Muscle layer of colon (tissue), 2 donors: ENCODE measurements around the gene SLAIN2.
"Not testable (repeated sequence)": the region's sequence is repeated elsewhere in the genome, so short reads cannot be mapped to it uniquely, and the experiment has no call there.

Experiments used
- H3K27ac ChIP-seq: one replicate; pipeline ENCODE4 v1.7.0; 2013; ENCODE audit warnings: low read depth, mild to moderate bottlenecking, low read length, moderate library complexity
- H3K27me3 ChIP-seq, 2 donors: one replicate each; pipeline ENCODE4 v1.7.0; 2013; ENCODE audit warnings: low read length in 2 of 2, mild to moderate bottlenecking in 2 of 2; ENCODE audit not compliant: insufficient read depth in 2 of 2, control insufficient read depth in 1 of 2
- H3K36me3 ChIP-seq: one replicate; pipeline ENCODE4 v1.7.0; 2013; ENCODE audit warnings: mild to moderate bottlenecking, low read length; ENCODE audit not compliant: insufficient read depth
- H3K4me1 ChIP-seq: one replicate; pipeline ENCODE4 v1.7.0; 2013; ENCODE audit warnings: mild to moderate bottlenecking, low read length; ENCODE audit not compliant: insufficient read depth
- H3K4me3 ChIP-seq, 2 donors: one replicate each; pipeline ENCODE4 v1.7.0; 2013; ENCODE audit warnings: low read length in 2 of 2, low read depth in 1 of 2, mild to moderate bottlenecking in 1 of 2, moderate library complexity in 1 of 2
- H3K9ac ChIP-seq: one replicate; pipeline ENCODE4 v1.7.0; 2013; ENCODE audit warnings: low read length
- H3K9me3 ChIP-seq: one replicate; pipeline ENCODE4 v1.7.0; 2013; ENCODE audit warnings: mild to moderate bottlenecking, low read length
- donor health status: abdominal sarcoma.
- donor health status: Adenocarcinoma of cecum.

SLAIN2 gene

DNA sequence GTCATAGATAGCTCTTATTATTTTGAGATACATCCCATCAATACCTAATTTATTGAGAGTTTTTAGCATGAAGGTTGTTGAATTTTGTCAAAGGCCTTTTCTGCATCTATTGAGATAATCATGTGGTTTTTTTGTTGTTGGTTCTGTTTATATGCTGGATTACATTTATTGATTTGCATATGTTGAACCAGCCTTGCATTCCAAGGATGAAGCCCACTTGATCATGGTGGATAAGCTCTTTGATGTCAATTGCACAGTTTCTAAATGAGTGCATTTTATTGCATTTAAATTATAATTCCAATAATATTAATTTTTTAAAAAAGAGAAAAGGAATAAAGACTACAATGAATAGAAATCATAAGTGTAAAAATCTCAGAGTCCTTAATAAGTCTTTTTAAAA, 26.6 kb upstream of the SLAIN2 start:
- not testable (repeated sequence) for H3K4me1 ChIP-seq, H3K27ac ChIP-seq, H3K9me3 ChIP-seq, H3K4me3 ChIP-seq, H3K27me3 ChIP-seq, H3K36me3 ChIP-seq, H3K9ac ChIP-seq

DNA sequence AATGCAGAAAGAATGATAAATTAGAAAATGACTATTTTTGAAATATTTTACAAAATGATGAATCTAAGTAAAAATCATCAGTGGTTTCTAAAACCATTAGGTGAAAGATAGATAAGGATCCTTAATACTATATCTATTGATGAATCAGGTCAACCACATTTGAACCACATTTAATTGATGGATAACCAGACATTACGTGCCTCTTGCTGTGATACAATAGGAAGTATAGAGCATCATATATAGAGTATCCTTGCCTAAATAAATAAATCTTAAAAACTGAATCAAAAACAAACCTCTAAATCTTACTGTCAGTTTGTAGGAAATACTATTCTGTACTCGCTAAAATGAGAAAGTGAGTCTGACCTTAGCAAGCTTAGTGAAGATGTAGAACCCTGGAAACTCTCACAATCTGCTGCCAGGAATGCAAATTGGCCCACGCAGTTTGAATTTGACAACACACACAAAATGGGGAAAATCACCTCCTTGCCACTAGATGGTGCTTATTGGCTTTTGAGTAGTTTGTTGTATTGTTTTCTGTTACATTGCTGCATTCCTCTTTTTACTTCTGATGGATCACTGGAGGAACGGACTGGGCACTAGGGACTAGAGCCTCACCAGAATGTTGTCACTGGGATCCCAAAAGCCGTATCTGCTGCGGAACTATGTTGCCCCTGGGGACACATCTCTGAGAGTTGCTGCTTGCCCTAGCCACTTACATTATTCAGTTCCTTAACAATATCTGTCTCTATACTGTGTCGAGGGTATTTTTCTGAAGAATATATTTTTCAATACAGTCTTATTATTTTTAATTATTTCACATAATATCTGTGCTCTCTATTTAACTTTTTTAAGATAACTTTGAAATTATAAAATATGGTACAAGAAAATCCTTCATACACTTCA, 25.4 kb upstream of the SLAIN2 start:
- H3K9ac ChIP-seq = no peak overlapping the region
- H3K4me3 ChIP-seq = no peak overlapping the region
- no peaks in the 10 kb centered on the region for H3K27me3 ChIP-seq
- no peaks in the 10 kb centered on the region for H3K36me3 ChIP-seq
- H3K27ac ChIP-seq = no peak overlapping the region
- H3K9me3 ChIP-seq = no peaks in the 10 kb centered on the region
- H3K4me1 ChIP-seq = no peaks in the 10 kb centered on the region

DNA sequence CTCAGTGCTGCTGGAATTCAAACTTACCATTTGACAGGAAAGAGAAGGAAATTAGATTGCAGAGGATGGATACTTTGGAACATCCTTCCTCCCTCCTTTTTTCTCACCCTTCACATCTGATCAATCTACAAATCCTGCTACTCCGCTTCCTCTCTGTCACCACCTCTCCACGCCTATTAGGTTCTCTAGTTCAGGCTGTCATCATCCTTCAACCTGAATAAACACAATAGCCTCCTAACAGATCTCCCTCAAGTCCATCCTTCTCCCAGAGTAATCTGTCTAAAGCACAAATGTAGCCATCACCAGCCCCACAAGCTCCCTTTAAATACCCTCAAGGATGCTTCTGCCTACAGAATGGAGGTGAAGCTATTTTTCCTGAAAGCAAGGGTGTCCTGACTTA, 20.0 kb upstream of the SLAIN2 start:
- Histone ChIP-seq H3K36me3 (no peaks in the 10 kb centered on the region), H3K27me3 (no peaks in the 10 kb centered on the region), H3K9me3 (no peaks in the 10 kb centered on the region), H3K9ac (no peak overlapping the region), H3K4me3 (no peak overlapping the region), H3K27ac (no peak overlapping the region), H3K4me1 (no peaks in the 10 kb centered on the region)

DNA sequence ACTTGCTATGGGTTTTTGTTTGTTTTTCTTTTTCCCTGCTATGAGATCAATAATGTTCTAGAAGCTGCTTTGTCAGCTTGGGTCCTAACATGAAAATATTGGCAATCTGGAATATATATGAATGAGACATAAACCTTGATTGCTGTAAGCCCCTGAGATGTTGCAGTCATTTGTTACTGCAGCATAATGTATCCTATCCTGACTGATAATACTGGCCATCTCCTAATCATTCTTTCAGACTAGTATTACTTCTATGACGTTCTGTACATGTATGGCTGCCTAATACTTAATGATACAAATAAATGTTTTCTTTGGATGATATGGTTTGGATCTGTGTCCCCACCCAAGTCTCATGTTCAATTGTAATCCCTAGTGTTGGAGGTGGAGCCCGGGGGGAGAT, 19.3 kb upstream of the SLAIN2 start:
- H3K4me1 ChIP-seq = no peaks in the 10 kb centered on the region
- H3K9me3 ChIP-seq = no peaks in the 10 kb centered on the region
- no peak overlapping the region for H3K27ac ChIP-seq
- no peak overlapping the region for H3K4me3 ChIP-seq
- H3K36me3 ChIP-seq = no peaks in the 10 kb centered on the region
- H3K27me3 ChIP-seq = no peaks in the 10 kb centered on the region
- H3K9ac ChIP-seq = no peak overlapping the region

DNA sequence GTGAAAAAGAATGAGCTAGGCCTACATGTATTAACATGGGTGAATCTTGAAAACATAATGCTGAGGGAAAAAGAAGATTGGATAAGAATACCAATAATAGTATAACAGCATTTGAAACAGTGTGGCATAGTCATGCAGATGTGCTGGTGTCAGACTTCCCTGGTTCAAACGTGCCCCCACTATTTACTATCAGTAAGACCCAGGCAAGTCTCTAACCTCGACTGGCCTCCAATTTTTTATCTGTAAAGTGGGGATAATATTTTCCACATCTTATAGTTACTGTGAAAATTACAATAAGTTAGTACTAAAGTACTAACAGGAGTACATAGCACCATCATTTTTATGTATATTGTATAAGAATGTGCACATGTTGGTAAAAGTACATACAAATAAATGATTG, 17.0 kb upstream of the SLAIN2 start:
- no peak overlapping the region for H3K9ac ChIP-seq
- no peak overlapping the region for H3K27ac ChIP-seq
- H3K36me3 ChIP-seq = no peaks in the 10 kb centered on the region

DNA sequence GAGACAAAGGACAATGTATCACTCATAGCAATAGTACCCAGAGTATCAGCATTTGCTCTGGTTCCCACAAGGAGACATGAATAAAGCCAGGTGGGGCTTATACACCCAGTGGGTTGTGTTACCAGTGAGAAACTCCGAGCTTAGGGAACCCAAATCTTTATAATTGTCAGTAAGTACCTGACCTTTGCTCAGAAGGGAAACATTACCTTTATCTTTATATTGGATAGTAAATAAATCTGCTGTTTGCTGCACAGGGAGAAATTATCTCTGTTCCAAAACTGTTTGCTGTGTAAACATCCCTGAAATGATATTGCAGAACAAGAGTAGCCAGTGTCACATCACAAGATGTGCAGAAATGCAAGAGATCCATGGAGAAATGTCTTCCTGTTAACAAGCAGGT, 12.1 kb upstream of the SLAIN2 start:
- H3K36me3 ChIP-seq = no peaks in the 10 kb centered on the region
- H3K9me3 ChIP-seq = no peaks in the 10 kb centered on the region
- no peak overlapping the region for H3K9ac ChIP-seq
- H3K27ac ChIP-seq = no peak overlapping the region
- H3K27me3 ChIP-seq = no peaks in the 10 kb centered on the region
- no peaks in the 10 kb centered on the region for H3K4me1 ChIP-seq
- no peak overlapping the region for H3K4me3 ChIP-seq

More for the DNA sequence above, 17.0 kb upstream of the SLAIN2 start:
- no peaks in the 10 kb centered on the region for H3K4me1 ChIP-seq
- H3K9me3 ChIP-seq = no peaks in the 10 kb centered on the region
- H3K27me3 ChIP-seq = no peaks in the 10 kb centered on the region
- no peak overlapping the region for H3K4me3 ChIP-seq

DNA sequence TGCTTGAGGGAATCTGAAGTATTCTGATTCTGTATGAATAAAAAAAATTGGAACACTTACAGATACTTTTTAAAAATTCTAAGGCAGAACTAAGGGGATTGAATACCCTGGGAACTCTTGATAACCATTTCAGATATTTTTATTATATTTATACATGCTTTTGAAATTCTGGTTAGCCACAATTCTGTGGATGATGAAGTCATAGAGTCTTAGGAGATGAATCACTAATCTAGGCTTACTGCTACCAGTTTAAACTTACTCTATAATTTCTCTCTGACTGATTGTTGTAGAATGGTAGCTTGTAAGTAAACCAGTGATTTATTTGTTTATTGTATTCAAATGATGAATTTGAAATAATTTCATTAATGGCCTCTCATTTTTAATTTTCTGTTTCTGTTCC, 11.4 kb upstream of the SLAIN2 start:
- no peak overlapping the region for H3K4me3 ChIP-seq
- no peaks in the 10 kb centered on the region for H3K4me1 ChIP-seq
- no peak overlapping the region for H3K27ac ChIP-seq
- no peaks in the 10 kb centered on the region for H3K9me3 ChIP-seq
- no peak overlapping the region for H3K9ac ChIP-seq
- H3K36me3 ChIP-seq = no peaks in the 10 kb centered on the region
- no peaks in the 10 kb centered on the region for H3K27me3 ChIP-seq

DNA sequence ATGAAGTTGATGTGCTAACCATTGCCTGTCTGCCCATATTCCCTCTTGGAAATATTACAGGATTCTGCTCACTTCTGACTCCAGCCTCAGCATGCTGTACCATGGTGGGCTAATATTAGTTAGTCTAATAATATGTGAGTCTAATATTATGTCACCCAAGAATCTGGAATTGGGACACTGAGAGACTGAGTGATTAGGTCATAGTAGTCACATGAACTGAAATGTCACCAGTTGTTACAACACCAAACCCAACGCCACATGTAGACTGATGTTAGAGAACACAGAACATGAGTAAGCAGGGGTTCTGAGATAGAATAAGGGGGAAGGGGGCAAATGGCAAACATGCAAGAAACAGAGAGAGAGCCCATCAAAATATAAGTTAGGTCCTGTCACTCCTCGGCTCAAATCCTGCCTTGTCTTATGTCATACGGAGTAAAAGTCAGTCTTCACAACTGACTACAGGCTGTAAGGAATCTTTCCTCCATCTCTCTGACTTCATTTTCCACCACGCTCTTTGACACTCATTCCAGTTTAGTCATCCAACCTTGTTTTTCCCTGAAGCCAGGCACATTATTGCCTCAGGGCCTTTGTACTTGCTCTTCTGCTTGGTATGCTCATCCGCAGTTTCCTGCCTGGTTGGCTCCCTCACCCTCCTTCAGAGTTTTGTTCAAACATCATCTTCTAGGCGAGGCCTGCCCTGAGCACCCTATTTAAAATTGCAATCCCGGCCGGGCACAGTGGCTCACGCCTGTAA, 9.6 kb upstream of the SLAIN2 start:
- no peaks in the 10 kb centered on the region for H3K4me1 ChIP-seq
- no peaks in the 10 kb centered on the region for H3K36me3 ChIP-seq
- H3K9me3 ChIP-seq = no peaks in the 10 kb centered on the region
- H3K27me3 ChIP-seq = no peaks in the 10 kb centered on the region
- H3K4me3 ChIP-seq = no peak overlapping the region
- H3K27ac ChIP-seq = no peak overlapping the region
- no peak overlapping the region for H3K9ac ChIP-seq

DNA sequence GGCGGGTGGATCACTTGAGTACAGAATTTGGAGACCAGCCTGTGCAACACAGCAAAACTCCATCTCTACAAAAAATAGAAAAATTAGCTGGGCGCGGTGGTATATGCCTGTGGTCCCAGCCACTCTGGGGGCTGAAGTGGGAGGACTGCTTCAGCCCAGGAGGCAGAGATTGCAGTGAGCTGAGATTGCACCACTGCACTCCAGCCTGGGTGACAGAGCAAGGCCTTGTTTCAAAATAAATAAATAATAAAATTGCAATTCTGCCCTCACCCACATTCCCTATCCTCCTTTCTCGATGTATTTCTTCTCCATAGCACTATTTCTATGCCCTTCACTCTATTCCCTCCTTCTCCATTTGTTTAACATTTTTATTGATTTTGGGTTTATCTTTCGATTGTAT, 8.7 kb upstream of the SLAIN2 start:
- Histone ChIP-seq H3K9me3 (no peaks in the 10 kb centered on the region), H3K27me3 (no peaks in the 10 kb centered on the region), H3K27ac (no peak overlapping the region), H3K9ac (no peak overlapping the region), H3K4me3 (no peak overlapping the region), H3K36me3 (no peaks in the 10 kb centered on the region), H3K4me1 (no peaks in the 10 kb centered on the region)

DNA sequence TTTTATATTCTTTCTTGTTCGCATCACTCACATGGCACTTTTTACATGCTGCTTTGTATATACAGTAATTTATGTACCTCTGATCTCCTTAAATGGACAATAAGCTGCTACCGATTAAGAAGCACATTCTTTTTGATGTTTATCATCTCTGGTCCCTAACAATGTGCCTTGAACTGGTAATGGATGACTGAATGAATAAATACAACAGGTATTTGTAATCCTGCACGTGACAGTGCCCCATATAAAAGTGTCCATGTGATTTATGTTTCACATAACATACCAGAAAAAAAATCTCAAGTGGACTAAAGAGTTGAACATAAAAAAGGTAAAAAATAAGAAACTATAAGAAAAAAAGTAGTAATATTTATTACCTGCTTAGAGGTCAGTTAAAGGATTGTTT, 7.7 kb upstream of the SLAIN2 start:
- Histone ChIP-seq H3K27ac (no peak overlapping the region), H3K9ac (no peak overlapping the region), H3K27me3 (no peaks in the 10 kb centered on the region), H3K36me3 (no peaks in the 10 kb centered on the region), H3K9me3 (no peaks in the 10 kb centered on the region), H3K4me1 (no peaks in the 10 kb centered on the region), H3K4me3 (no peak overlapping the region)

DNA sequence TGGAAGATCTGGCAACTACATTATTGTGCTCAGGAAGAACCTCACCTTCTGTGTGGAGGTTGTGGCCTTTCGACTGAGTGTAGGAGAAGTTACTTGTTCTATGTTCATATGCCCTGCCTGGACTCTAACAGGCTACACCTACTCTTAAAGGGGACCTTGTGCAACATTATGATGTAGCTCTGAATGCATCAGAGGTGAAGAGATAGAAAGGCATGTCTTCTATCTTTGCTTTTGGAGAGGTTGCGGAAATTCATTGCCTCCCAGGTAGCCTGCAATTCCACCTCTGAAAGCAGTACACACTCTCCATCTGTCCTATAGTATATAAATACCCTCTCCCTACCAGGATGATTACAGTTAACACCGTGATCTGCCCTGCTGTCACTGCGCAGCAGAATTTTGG, 7.1 kb upstream of the SLAIN2 start:
- Histone ChIP-seq H3K27ac (no peak overlapping the region), H3K4me3 (no peak overlapping the region)

More for the DNA sequence above, 7.1 kb upstream of the SLAIN2 start:
- no peaks in the 10 kb centered on the region for H3K4me1 ChIP-seq
- no peaks in the 10 kb centered on the region for H3K9me3 ChIP-seq
- H3K9ac ChIP-seq = no peak overlapping the region
- no peaks in the 10 kb centered on the region for H3K36me3 ChIP-seq
- H3K27me3 ChIP-seq = no peaks in the 10 kb centered on the region
